Spinal cord (tissue), 10 donors: ENCODE measurements around the gene TARBP1. TPM values are rescaled to one million over a fixed set of nuclear protein-coding genes. Genes with fewer than 3 reads are reported as not detected.
A peak's percentile ranks its signal among the peaks of the same experiment; 100 is the strongest.
"Not testable (repeated sequence)": the region's sequence is repeated elsewhere in the genome, so short reads cannot be mapped to it uniquely, and the experiment has no call there.

Source experiments
- DNase-seq, 6 donors: peaks; one replicate each; pipeline versions ENCODE4 v3.0.0 to v3.0.0-alpha.2; 2013 to 2015; ENCODE audit warnings: low spot score in 6 of 6, low read depth in 4 of 6
- H3K27ac ChIP-seq: one replicate; pipeline ENCODE4 v1.5.1; 2013; ENCODE audit warnings: low read depth, low read length, control low read depth
- H3K27me3 ChIP-seq: one replicate; pipeline ENCODE4 v1.6.1; 2013; ENCODE audit warnings: low read length; ENCODE audit not compliant: control insufficient read depth, insufficient read depth
- H3K36me3 ChIP-seq: one replicate; pipeline ENCODE4 v1.6.1; 2013; ENCODE audit warnings: low read length; ENCODE audit not compliant: control insufficient read depth, insufficient read depth
- H3K4me1 ChIP-seq: one replicate; pipeline ENCODE4 v1.6.1; 2013; ENCODE audit warnings: low read length; ENCODE audit not compliant: control insufficient read depth, insufficient read depth
- H3K4me3 ChIP-seq: one replicate; pipeline ENCODE4 v1.5.1; 2013; ENCODE audit warnings: low read depth, low read length, control low read depth
- H3K9me3 ChIP-seq: one replicate; pipeline ENCODE4 v1.6.1; 2013; ENCODE audit warnings: low read length; ENCODE audit not compliant: control insufficient read depth, insufficient read depth
- WGBS: methylation state at CpG from one replicate; pipeline ENCODE4 v1.1.5; 2013; ENCODE audit warnings: missing lambda C conversion rate; ENCODE audit not compliant: insufficient coverage; 5-methylcytosine and 5-hydroxymethylcytosine counted together
- polyA plus RNA-seq, 2 donors: library from polyadenylated mRNA; unstranded; fragments of 120-200 nt; gene quantifications; one replicate each; pipeline ENCODE4 v1.2.1, GENCODE V29; 2013; ENCODE audit not compliant: insufficient read length in 2 of 2
- total RNA-seq, 2 donors: library from RNA; depleted of rRNA in 1 of 2; stranded (reverse); fragments of 120-200 nt in 1 of 2; fragments of >200 nt in 1 of 2; gene quantifications; one replicate each; pipeline versions ENCODE4 v1.2.3 to v1.2.4, GENCODE V29; 2013 to 2014
- donor health status: healthy.

The TARBP1 gene
- total and polyA plus RNA-seq, 4 donors: 51.8 to 127 (median 73.6) TPM

DNA sequence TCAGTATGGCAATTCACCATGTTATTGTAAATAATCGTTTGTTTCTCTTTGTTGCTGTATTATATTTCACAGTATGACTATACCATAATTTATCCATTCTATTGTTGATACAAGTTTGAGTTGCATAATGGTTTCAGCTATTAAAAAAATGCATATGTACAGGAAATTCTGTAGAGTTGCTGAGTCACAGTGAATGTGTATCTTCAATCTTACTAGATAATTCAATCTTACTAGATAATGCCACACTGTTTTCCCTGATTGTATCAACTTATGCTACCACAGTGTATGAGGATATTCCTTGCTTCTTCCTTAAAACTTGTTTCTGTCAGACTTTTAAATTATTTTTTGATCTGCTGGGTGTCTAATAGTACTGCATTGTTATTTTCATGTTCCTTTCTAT, 109.2 kb downstream of the TARBP1 start:
- Histone ChIP-seq H3K4me3 (no peak overlapping the region), H3K27ac (no peak overlapping the region), H3K27me3 (no peaks in the 10 kb centered on the region), H3K9me3 (no peaks in the 10 kb centered on the region), H3K4me1 (no peaks in the 10 kb centered on the region), H3K36me3 (no peaks in the 10 kb centered on the region)
- no CpG with 5 or more reads among the region's 1 CpG for WGBS
- no peak for DNase-seq

DNA sequence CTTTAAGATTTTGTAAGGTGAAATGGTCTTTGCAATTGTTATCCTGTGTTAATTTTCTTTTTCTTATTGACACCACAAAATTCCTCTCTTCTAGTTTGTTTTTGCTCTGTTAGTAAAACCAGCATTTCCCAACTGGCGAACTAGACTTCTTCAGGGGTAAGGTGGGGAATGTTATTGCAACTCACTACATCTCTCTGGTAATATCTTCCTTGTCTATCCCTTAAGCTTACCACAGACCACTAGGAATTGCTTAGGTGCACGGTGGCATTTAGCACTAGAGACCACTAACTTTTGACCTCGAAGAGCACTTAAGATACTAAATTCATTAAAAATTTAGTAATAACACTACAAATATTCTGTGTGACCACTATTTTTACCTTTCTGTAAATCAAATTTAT, 109.9 kb downstream of the TARBP1 start:
- no peaks in the 10 kb centered on the region for H3K4me1 ChIP-seq
- no peak for DNase-seq
- no peaks in the 10 kb centered on the region for H3K36me3 ChIP-seq
- H3K27ac ChIP-seq: no peak overlapping the region
- no peaks in the 10 kb centered on the region for H3K27me3 ChIP-seq
- no peaks in the 10 kb centered on the region for H3K9me3 ChIP-seq
- no peak overlapping the region for H3K4me3 ChIP-seq
- no CpG with 5 or more reads among the region's 3 CpGs for WGBS

DNA sequence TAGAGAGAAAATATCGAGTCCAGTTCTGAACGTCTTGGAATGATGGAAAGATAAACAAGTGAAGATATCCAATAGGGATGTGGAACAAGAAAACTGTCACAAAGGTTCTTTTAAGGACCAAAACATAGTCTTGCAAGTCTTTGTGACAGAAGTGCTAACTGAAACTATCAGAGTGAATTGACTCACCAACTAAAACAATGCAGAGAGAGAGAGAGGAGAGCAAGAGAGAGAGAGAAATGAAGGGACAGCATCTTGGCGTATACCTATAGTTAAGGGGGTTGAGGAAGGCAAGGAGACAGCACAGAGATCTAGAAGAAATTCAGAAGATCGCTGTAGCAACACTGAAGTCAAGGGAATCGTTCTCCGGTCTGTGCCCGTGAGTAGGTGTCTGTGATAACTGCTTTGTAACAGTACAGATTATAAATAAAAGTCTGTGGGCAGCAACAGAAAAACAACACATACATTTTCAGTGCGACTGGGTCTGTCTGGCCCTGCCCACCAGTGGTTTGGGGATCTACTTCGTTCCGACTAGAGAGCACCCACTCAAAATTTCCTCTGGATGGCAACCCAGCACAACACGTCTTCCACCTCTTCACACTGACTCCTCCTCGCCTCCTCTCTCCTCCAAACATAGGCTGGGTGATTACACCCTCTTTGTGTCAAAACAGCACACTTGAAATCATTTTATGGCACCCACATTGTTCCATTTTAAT, 110.5 kb downstream of the TARBP1 start:
- H3K9me3 ChIP-seq: no peaks in the 10 kb centered on the region
- H3K27ac ChIP-seq: no peak overlapping the region
- H3K27me3 ChIP-seq: no peaks in the 10 kb centered on the region
- WGBS: 85% methylated on average over 9 of the region's 12 CpGs
- no peak overlapping the region for H3K4me3 ChIP-seq
- no peaks in the 10 kb centered on the region for H3K4me1 ChIP-seq
- no peaks in the 10 kb centered on the region for H3K36me3 ChIP-seq
- no peak for DNase-seq

DNA sequence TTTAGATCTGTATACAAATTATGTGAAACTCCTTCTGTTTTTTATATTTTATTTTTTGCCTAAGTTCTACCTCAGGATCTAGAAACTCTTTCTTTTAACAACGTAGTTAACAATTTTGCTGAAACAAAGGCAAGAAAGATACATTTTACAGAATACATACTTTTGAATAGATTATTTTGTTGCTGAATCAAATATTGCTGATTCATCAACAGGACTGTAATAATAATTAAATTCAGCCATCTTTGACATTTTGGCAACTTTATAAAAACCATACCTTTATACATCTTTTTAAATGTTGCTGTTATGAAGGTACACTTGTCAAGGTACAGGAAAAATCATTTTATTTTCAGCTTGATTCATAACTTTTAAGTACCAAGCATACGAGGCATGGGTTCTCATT, 116.4 kb downstream of the TARBP1 start:
- H3K36me3 ChIP-seq: no peaks in the 10 kb centered on the region
- no peak overlapping the region for H3K27ac ChIP-seq
- WGBS: no CpG with 5 or more reads among the region's 2 CpGs
- no peak for DNase-seq
- H3K4me1 ChIP-seq: no peaks in the 10 kb centered on the region
- H3K9me3 ChIP-seq: no peaks in the 10 kb centered on the region
- H3K27me3 ChIP-seq: no peaks in the 10 kb centered on the region
- H3K4me3 ChIP-seq: no peak overlapping the region

DNA sequence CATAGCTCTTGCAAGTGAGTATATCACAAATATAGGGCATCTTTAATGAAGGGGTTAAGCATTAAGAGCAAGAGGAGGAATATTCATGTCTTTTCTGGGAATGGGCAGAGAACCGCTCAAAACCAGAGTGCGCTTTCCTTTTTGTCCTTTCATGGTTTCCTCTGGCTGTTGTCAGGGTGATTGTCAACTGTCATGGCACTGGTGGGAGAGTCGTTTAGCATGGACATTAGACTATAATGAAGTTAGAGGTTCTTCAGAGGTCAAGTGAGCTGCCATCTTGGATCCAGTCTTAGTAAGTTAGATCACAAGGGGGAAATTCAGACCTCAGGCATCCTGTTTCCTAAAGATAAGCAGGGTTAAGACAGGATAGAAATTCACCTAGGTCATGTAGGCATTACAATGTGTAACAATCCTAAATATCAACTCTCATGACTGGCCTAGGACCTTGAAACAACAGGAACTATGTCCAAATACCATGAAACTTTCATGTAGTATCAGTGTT, 117.8 kb downstream of the TARBP1 start:
- H3K27me3 ChIP-seq: no peaks in the 10 kb centered on the region
- no peak for DNase-seq
- H3K9me3 ChIP-seq: no peaks in the 10 kb centered on the region
- no peaks in the 10 kb centered on the region for H3K36me3 ChIP-seq
- WGBS: 66% methylated on average over 3 of the region's 3 CpGs
- H3K4me3 ChIP-seq: no peak overlapping the region
- H3K27ac ChIP-seq: no peak overlapping the region
- H3K4me1 ChIP-seq: peaks cover 3% of the 10 kb centered on the region

DNA sequence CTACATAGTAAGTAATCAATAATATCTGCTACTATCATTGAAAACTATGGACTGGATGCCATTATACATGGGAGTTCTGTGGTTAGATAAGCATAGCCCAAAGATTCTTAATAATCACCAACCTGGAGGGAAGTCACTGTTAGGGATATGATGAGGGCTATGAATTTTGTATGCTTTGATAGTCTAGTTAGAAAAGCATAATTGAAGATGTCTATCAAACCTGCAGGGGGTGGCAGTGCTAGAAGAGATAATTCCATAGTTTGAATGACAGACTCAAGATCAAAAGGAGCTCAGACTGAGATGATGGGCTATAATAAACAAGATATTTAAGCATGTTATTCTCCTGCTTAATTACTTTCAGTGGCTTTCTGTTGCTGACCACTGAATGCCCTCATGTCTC, 121.1 kb downstream of the TARBP1 start:
- no peaks in the 10 kb centered on the region for H3K36me3 ChIP-seq
- no peak overlapping the region for H3K27ac ChIP-seq
- no peaks in the 10 kb centered on the region for H3K27me3 ChIP-seq
- DNase-seq: no peak
- H3K4me1 ChIP-seq: peaks cover 3% of the 10 kb centered on the region
- H3K4me3 ChIP-seq: no peak overlapping the region
- H3K9me3 ChIP-seq: no peaks in the 10 kb centered on the region

DNA sequence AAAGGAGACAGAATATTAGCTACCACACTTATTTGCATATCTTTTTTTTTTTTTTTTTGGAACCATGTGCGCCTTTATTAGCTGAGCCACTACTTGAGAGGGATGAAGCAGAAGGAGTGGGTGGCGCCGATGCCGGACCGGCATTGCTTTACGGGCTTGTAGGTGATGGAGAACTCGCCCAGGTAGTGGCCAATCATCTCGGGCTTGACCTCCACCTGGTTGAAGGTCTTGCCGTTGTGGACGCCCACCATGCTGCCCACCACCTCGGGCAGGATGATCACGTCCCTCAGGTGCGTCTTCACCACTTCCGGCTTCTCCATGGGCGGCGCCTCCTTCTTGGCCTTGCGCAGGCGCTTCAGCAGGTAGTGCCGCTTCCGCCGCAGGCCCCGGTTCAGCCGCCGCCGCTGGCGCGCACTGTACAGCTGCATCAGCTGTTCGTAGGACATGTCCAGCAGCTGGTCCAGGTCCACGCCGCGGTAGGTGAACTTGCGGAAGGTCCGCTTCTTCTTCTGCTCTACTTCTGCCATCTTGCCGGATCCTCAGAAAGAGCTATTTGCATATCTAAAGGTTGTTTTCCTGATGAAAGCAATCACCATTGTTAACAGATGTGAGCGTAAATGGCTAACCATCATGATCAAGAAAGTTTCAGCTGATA, 122.2 kb downstream of the TARBP1 start:
- peak in 2 of 6 donors; percentile 15 to 84 for DNase-seq
- not testable (repeated sequence) for H3K9me3 ChIP-seq, H3K27ac ChIP-seq, H3K36me3 ChIP-seq, H3K4me1 ChIP-seq, H3K27me3 ChIP-seq
- H3K4me3 ChIP-seq: peak overlapping the region; percentile 24
- WGBS: 43% methylated on average over 31 of the region's 35 CpGs

DNA sequence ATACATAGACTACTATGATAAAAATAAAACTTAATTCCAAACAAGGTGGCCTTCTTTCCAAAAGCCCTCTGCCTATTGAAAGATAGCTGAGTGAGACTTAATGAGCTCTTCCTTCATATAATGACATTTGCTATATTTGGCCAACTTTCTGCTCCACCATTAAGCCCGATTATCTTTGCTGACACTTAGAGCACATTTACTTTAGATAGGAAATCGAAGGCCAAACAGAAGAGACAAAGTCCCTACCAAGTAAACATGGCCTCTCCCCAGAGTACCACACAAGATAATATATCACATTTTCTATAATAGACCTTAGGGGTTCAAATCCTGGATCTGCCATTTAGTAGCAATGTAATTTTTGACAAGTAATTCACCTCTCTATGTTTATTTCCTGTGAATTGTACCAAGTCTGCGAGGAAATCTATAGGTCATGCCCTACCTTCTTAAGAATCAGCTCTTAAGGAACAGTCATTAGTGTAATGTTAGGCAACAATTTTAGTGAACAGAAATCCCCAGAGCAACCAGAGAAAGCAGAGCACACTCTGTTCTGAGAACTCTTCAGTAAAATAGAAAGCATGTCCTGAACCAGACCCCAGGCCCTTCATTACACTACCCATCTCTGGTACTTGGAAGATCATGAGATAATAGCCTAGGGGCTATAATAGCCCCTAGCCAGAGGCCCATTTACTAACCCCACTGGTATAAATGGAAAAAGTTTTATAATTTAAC, 123.0 kb downstream of the TARBP1 start:
- 83% methylated on average over 1 of the region's 3 CpGs for WGBS
- no peak for DNase-seq
- Histone ChIP-seq H3K27ac (no peak overlapping the region), H3K27me3 (no peaks in the 10 kb centered on the region), H3K36me3 (no peaks in the 10 kb centered on the region), H3K4me1 (peaks cover 3% of the 10 kb centered on the region), H3K4me3 (no peak overlapping the region), H3K9me3 (no peaks in the 10 kb centered on the region)

DNA sequence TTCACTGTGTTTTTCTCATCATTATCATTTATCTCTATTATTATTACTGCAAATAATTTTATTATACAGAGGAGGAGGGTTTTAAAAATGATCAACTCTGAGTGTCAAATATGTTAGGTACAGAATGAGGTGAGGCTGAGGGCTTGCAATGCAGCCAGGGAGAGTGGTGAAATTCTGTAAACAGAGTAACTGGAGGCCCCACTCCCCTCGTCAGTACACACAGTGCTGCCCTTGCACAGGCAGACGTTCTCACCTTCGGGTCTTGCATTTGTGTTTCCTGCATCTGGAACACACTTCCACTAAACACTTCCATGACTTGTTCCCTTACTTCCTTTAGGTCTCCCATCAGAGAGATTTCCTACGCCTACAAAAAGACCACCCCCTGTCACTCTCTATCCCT, 130.0 kb downstream of the TARBP1 start:
- Histone ChIP-seq H3K27ac (no peak overlapping the region), H3K4me3 (no peak overlapping the region), H3K9me3 (no peaks in the 10 kb centered on the region), H3K27me3 (no peaks in the 10 kb centered on the region), H3K4me1 (no peaks in the 10 kb centered on the region), H3K36me3 (no peaks in the 10 kb centered on the region)
- 93% methylated on average over 3 of the region's 4 CpGs for WGBS
- no peak for DNase-seq
